Calu3 (cell line): ENCODE measurements around the gene RXFP3. TPM values are rescaled to one million over a fixed set of nuclear protein-coding genes. Genes with fewer than 3 reads are reported as not detected.

ENCODE experiments used
- BruUV-seq: library from RNA; stranded (reverse); fragments of 400-500 nt; replicated peaks from 2 replicates; lab custom pipeline; 2021; lab: Mats Ljungman, UMichigan
- CTCF ChIA-PET: fragments of 300-600 bp; sonication (Branson Sonifier 250); formaldehyde crosslinking; loops from one replicate; lab custom pipeline; 2022; ENCODE audit warnings: antibody characterized with exemption; lab: Charles Lee
- DNase-seq: peaks from one replicate; pipeline ENCODE4 v3.0.0; 2022
- H3K27ac Mint-ChIP-seq: one replicate; pipeline ENCODE4 v1.8.0; 2022; ENCODE audit warnings: mixed read lengths; ENCODE audit not compliant: unreplicated experiment
- H3K27me3 Mint-ChIP-seq: one replicate; pipeline ENCODE4 v1.8.0; 2022; ENCODE audit warnings: mixed read lengths; ENCODE audit not compliant: unreplicated experiment
- H3K36me3 Mint-ChIP-seq: one replicate; pipeline ENCODE4 v1.8.0; 2022; ENCODE audit warnings: mild to moderate bottlenecking, moderate library complexity, mixed read lengths; ENCODE audit not compliant: insufficient read depth, unreplicated experiment
- H3K4me1 Mint-ChIP-seq: one replicate; pipeline ENCODE4 v1.8.0; 2022; ENCODE audit warnings: mild to moderate bottlenecking, low read depth, mixed read lengths; ENCODE audit not compliant: unreplicated experiment
- H3K4me3 Mint-ChIP-seq: one replicate; pipeline ENCODE4 v1.8.0; 2022; ENCODE audit warnings: mild to moderate bottlenecking, low read depth, moderate library complexity, mixed read lengths; ENCODE audit not compliant: unreplicated experiment
- H3K9me3 Mint-ChIP-seq: one replicate; pipeline ENCODE4 v1.8.0; 2022; ENCODE audit warnings: low read depth, mixed read lengths; ENCODE audit not compliant: unreplicated experiment
- intact Hi-C: fragments of 100-400 bp; cut with micrococcal nuclease; formaldehyde crosslinking; loops from one replicate; pipeline ENCODE4 v1.10.0; 2022; ENCODE audit not compliant: unreplicated experiment
- total RNA-seq: library from RNA; stranded (reverse); gene quantifications from 2 replicates; pipeline ENCODE4 v1.2.3, GENCODE V29; 2022
- TF ChIP-seq, protein P1 (sequence below): fragments of 200-600 bp; IDR thresholded peaks from one replicate; pipeline ENCODE4 v1.8.0; 2022; ENCODE audit warnings: antibody characterized with exemption; ENCODE audit not compliant: unreplicated experiment

RXFP3 gene
- total RNA-seq, 1 experiment from 2014 or later = not detected

DNA sequence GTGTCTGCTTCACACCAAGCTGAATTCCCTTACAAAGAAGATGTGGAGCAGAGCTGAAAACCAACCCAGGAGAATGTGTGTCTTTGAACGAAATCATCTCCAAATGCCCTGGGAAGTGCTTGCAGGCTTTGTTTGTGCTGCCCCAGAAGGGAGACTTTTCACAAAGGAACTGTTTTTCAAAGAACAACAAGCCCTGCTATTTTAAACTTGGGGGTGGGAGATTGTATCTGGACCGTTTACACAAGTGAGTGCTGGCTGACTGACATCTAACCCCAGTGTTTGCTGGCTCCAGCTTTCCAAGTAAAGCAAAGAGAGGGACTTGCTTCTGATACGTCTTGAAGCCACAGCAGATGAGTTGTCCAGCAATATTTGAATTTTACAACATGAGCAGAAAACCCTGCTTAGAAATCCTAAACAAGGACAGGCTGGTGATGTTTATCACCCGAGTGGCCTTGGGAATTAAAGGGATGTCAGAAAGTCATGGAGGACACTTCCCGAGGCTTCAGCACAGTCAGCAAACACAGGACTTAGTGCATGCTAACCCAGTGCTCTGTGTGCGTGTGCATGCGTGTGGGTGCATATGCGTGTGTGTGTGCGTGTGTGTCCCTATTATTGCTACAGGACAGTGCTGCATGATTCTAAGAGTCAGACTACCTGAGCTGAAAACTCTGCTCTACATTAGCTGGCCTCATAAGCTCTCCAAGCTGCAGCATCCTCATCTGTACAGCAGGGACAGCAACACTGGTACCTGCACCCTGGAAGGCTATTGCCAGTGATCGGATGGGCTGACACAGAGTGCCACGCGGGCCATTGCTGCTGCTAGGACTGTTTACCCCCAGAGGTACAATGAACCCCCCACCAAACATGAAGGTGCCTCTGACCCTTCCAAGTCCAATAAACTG lies 45.8 kb upstream of the RXFP3 start:
- Mint-ChIP-seq H3K4me3 (no peak overlapping the region), H3K27me3 (no peaks in the 10 kb centered on the region), H3K9me3 (no peaks in the 10 kb centered on the region), H3K27ac (no peak overlapping the region), H3K36me3 (peaks cover 5% of the 10 kb centered on the region), H3K4me1 (peaks cover 27% of the 10 kb centered on the region)
- intact Hi-C loops = loop anchor here (5.0 kb wide), 1 partner anchor 42 kb away; no protein-coding TSS in a partner anchor
- BruUV-seq = no TSS peak
- CTCF ChIA-PET = interaction anchor here (0.9 kb wide), 1 partner anchor 18 kb away, joined by 4 read pairs; no protein-coding TSS in a partner anchor
- DNase-seq = no peak
- TF ChIP-seq, protein P1, sequence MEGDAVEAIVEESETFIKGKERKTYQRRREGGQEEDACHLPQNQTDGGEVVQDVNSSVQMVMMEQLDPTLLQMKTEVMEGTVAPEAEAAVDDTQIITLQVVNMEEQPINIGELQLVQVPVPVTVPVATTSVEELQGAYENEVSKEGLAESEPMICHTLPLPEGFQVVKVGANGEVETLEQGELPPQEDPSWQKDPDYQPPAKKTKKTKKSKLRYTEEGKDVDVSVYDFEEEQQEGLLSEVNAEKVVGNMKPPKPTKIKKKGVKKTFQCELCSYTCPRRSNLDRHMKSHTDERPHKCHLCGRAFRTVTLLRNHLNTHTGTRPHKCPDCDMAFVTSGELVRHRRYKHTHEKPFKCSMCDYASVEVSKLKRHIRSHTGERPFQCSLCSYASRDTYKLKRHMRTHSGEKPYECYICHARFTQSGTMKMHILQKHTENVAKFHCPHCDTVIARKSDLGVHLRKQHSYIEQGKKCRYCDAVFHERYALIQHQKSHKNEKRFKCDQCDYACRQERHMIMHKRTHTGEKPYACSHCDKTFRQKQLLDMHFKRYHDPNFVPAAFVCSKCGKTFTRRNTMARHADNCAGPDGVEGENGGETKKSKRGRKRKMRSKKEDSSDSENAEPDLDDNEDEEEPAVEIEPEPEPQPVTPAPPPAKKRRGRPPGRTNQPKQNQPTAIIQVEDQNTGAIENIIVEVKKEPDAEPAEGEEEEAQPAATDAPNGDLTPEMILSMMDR = no peak

DNA sequence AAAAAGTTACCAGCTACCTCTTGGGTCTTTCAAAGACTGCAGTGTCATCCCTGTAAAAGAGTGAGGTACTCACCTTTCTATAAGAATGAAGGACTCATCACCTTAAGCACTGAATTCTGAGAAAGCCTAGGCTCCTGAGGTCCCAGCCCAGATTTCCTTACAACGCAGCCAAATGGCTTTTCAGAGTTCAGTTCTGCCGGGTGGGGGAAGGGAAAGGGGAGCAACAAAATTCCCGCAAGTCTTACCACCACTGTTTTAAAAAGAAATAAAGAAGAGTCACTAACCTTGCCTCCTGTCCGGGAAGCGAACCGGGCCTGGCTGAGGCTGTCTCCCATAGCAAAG lies 44.8 kb upstream of the RXFP3 start:
- intact Hi-C loops = loop anchor here (5.0 kb wide), 1 partner anchor 41 kb away; no protein-coding TSS in a partner anchor
- CTCF ChIA-PET = interaction anchor here (0.8 to 0.9 kb wide), 2 partner anchors 11 to 17 kb away, joined by 3 to 4 read pairs; no protein-coding TSS in a partner anchor

DNA sequence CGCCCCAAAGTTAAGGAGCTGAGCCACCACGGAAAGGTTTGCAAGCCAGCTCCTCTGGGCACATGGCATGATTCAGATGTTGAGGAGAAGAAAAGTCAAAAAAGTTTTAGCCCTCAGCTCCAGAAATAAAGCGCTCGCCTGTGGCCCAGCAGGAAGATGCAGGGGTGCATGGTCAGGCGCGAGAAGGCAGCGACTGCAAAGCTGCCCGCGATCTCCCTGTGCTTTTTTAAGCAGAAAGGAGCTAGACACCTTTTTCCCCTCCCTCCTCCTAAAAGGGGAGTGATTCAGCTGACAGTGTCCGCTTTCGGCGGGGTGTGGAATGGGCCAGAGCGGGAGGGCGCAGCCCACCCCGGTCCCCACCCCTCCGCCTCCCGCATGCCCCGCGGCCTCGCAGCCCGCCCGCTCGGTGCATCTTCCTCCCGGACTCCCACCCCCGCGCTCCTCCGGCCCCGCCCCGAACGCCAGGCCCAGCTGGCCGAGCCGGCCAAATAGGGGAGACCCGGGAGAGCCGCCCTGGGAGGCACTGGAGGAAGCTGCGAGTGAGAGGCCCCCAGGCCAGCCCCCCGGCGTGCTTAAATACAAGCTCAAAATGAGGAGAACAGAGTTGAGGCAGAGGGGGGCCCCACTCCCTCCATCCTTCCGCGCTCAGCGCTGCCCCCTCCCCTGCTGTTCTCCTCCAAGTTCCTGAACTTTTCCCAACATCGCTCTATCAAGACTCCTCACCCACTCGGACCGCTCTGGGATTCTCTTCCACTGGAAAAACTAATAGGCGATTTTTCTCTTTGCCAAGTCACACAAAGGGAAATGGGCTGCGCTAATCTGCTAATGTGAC lies 44.2 kb upstream of the RXFP3 start, which contains the start of gene ADAMTS12:
Gene ADAMTS12, minus strand, starts transcription at position 203 of the 832 bp plus-strand sequence. Its CDS starts 134 bp downstream, at position 69.
- intact Hi-C loops = loop anchor here (5.0 kb wide), 1 partner anchor 40 kb away; no protein-coding TSS in a partner anchor
- Mint-ChIP-seq H3K9me3 (peaks cover 6% of the 10 kb centered on the region), H3K4me3 (peak within 1 kb of the TSS; percentile 67), H3K4me1 (peaks cover 27% of the 10 kb centered on the region), H3K27ac (no peak within 1 kb of the TSS), H3K36me3 (peaks cover 5% of the 10 kb centered on the region), H3K27me3 (no peaks in the 10 kb centered on the region)
- CTCF ChIA-PET = interaction anchor here (0.6 to 0.8 kb wide), 2 partner anchors 10 to 101 kb away, joined by 3 read pairs; no protein-coding TSS in a partner anchor
- peak; percentile 14 for DNase-seq
- TF ChIP-seq, protein P1 = no peak
- BruUV-seq = no TSS peak

More for the DNA sequence above, 44.8 kb upstream of the RXFP3 start:
- Mint-ChIP-seq H3K4me1 (peaks cover 27% of the 10 kb centered on the region), H3K27me3 (no peaks in the 10 kb centered on the region), H3K36me3 (peaks cover 5% of the 10 kb centered on the region), H3K9me3 (peaks cover under 1% of the 10 kb centered on the region), H3K27ac (no peak overlapping the region), H3K4me3 (peak overlapping the region; percentile 67)
- TF ChIP-seq, protein P1 = no peak
- DNase-seq = no peak
- no TSS peak for BruUV-seq

DNA sequence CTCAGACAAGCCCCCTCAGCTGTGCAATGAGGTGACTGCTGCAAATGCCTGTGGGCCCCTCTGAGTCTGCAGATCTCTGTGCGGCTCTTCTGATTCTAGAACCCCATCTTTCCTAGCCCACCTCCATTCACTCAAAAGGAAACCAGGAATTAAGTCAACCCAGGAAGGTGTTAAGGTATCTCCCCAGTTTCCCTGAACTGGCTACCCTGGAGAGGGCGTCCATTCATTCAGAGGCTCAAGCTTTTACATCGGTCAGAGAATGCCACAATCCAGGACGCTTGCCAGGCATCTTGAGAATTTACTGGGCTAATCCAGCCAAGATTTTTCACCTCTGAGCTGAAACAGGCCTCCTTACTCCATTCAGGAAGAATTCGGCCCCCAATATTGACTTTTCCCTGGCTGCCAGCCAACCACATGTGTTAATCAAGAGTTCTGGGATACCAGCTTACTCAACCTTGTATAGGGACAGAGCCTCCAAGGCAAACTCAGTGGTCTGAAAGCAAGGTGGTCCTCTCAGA lies 43.5 kb upstream of the RXFP3 start:
- peak; percentile 81 for DNase-seq
- peaks cover 5% of the 10 kb centered on the region for H3K36me3 Mint-ChIP-seq
- intact Hi-C loops = loop anchor here (5.0 kb wide), 1 partner anchor 40 kb away; no protein-coding TSS in a partner anchor
- TF ChIP-seq, protein P1 = no peak
- no peaks in the 10 kb centered on the region for H3K27me3 Mint-ChIP-seq
- BruUV-seq = no TSS peak
- H3K27ac Mint-ChIP-seq = no peak overlapping the region
- H3K9me3 Mint-ChIP-seq = peaks cover 6% of the 10 kb centered on the region
- H3K4me3 Mint-ChIP-seq = peak overlapping the region; percentile 67
- H3K4me1 Mint-ChIP-seq = peaks cover 27% of the 10 kb centered on the region
- CTCF ChIA-PET = interaction anchor here (0.6 kb wide), 1 partner anchor 102 kb away, joined by 3 read pairs; no protein-coding TSS in a partner anchor
